ENCODE measurements around the gene FLCN.

Gene FLCN

DNA sequence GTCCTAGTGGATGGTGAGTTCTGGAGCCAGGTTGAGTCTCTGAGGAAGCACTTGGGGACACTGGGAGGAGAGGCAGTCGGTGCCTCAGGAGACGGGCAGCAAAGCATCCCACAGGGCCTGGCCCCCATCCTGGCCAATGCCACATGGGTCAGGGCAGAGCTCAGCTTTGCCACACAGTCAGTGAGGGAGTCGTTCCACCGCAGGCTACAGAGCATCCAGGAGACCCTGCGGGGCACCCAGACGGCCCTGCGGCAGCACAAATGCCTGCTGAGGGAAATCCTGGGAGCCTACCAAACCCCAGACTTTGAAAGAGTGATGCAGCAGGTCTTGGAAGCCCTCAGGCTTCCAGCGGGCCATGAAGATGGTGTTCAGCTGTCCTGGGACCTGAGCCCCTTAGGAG lies 70.5 kb downstream of the FLCN start:
- TF ChIP-seq, protein P1, sequence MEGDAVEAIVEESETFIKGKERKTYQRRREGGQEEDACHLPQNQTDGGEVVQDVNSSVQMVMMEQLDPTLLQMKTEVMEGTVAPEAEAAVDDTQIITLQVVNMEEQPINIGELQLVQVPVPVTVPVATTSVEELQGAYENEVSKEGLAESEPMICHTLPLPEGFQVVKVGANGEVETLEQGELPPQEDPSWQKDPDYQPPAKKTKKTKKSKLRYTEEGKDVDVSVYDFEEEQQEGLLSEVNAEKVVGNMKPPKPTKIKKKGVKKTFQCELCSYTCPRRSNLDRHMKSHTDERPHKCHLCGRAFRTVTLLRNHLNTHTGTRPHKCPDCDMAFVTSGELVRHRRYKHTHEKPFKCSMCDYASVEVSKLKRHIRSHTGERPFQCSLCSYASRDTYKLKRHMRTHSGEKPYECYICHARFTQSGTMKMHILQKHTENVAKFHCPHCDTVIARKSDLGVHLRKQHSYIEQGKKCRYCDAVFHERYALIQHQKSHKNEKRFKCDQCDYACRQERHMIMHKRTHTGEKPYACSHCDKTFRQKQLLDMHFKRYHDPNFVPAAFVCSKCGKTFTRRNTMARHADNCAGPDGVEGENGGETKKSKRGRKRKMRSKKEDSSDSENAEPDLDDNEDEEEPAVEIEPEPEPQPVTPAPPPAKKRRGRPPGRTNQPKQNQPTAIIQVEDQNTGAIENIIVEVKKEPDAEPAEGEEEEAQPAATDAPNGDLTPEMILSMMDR (IDR thresholded peaks at IDR 0.05; ENCODE audit: low read depth, low read length) = no peak
- DNase-seq (ENCODE audit: extremely low read depth, low read depth) = no peak

DNA sequence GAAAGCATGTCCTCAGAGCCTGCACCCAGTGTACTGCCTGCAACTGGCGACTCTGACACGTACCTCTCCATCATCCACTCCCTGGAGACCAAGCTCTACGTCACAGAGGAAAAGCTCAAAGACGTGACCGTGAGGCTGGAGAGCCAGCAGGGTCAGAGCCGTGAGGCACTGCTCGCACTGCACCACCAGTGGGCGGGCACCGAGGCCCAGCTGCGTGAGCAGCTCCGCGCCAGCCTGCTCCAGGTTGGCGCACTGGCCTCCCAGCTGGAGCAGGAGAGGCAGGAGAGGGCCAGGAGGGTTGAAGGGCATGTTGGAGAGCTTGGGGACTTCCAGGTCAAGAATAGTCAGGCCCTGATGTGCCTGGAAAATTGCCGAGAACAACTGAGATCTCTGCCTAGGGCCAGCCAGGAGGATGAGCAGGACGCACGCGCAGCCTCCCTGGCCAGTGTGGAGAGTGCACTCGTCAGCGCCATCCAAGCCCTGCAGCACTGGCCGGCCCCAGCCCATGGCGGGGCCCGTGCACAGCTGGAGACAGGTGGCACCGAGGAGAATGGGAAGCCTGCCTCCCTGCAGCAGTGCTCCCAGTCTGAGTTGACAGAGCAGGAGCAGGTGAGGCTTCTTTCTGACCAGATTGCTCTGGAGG lies 71.2 kb downstream of the FLCN start:
- no peak for DNase-seq (ENCODE audit: extremely low read depth, low read depth)

DNA sequence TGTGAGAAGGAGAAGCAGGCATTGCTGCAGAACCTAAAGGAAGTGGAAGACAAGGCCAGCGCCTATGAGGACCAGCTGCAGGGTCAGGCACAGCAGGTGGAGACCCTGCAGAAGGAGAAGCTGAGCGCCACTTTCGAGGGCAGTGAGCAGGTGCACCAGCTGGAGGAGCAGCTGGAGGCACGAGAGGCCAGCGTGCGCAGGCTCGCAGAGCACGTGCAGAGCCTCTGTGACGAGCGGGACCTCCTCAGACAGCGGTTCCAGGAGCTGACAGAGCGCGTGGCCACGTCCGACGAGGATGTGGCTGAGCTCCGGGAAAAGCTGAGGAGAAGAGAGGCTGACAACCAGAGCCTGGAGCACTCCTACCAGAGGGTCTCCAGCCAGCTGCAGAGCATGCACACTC lies 72.3 kb downstream of the FLCN start:
- TF ChIP-seq, protein P1 (IDR thresholded peaks at IDR 0.05; ENCODE audit: low read depth, low read length) = no peak
- DNase-seq (ENCODE audit: extremely low read depth, low read depth) = no peak

More for the DNA sequence above, 71.2 kb downstream of the FLCN start:
- TF ChIP-seq, protein P1 (IDR thresholded peaks at IDR 0.05; ENCODE audit: low read depth, low read length) = no peak

DNA sequence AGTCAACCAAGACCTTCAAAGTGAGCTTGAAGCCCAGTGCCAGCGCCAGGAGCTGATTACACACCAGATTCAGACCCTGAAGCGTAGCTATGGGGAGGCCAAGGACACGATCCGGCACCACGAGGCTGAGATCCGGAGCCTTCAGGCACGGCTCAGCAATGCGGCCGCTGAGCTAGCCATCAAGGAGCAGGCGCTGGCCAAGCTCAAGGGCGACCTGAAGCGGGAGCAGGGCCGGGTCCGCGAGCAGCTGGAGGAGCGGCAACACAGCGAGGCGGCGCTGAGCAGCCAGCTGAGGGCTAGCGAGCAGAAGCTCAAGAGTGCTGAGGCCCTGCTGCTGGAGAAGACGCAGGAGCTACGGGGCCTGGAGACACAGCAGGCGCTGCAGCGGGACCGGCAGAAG lies 72.8 kb downstream of the FLCN start:
- no peak for DNase-seq (ENCODE audit: extremely low read depth, low read depth)
- TF ChIP-seq, protein P1 (IDR thresholded peaks at IDR 0.05; ENCODE audit: low read depth, low read length) = no peak
